Fibroblast of lung (primary cell): ENCODE results near the gene MYADML2. TPM values are rescaled to one million over a fixed set of nuclear protein-coding genes. Genes with fewer than 3 reads are reported as not detected.

Experiments used
- DNase-seq, 2 donors: peaks; one replicate each; pipeline versions ENCODE4 v3.0.0 to v3.0.0-alpha.2; 2010; ENCODE audit warnings: low read depth in 2 of 2
- H2AFZ ChIP-seq: 2 replicates; pipeline ENCODE4 v1.5.1; 2012; ENCODE audit warnings: low read length, control low read depth, inconsistent platforms
- H3K27ac ChIP-seq: 2 replicates; pipeline ENCODE4 v1.5.1; 2011; ENCODE audit warnings: low read length, control low read depth; ENCODE audit not compliant: insufficient read depth
- H3K27me3 ChIP-seq: 2 replicates; pipeline ENCODE4 v1.5.1; 2011; ENCODE audit warnings: mild to moderate bottlenecking, low read length; ENCODE audit not compliant: control insufficient read depth, insufficient read depth
- H3K36me3 ChIP-seq: 2 replicates; pipeline ENCODE4 v1.5.1; 2011; ENCODE audit warnings: low read length; ENCODE audit not compliant: control insufficient read depth, insufficient read depth
- H3K4me1 ChIP-seq: 2 replicates; pipeline ENCODE4 v1.5.1; 2011; ENCODE audit warnings: low read length; ENCODE audit not compliant: control insufficient read depth, insufficient read depth; ENCODE audit errors: extremely low read depth
- H3K4me2 ChIP-seq: 2 replicates; pipeline ENCODE4 v1.5.1; 2011; ENCODE audit warnings: low read length, control low read depth; ENCODE audit not compliant: insufficient read depth; ENCODE audit errors: extremely low read depth
- H3K4me3 ChIP-seq, 4 experiments: fragments of 200-600 bp in 1 of 4; sonication (generic) in 1 of 4; replicated peaks in 1 of 4; 2 replicates each; pipeline ENCODE4 v1.5.1; 2011 to 2016; ENCODE audit warnings: low read length in 4 of 4, low read depth in 3 of 4, mild to moderate bottlenecking in 3 of 4, control low read depth in 2 of 4, inconsistent platforms in 1 of 4, mixed read lengths in 1 of 4; ENCODE audit not compliant: insufficient read depth in 1 of 4; ENCODE audit errors: control extremely low read depth in 1 of 4
- H3K79me2 ChIP-seq: 2 replicates; pipeline ENCODE4 v1.5.1; 2012; ENCODE audit warnings: mild to moderate bottlenecking, low read length, inconsistent platforms; ENCODE audit not compliant: control insufficient read depth, insufficient read depth
- H3K9ac ChIP-seq: 2 replicates; pipeline ENCODE4 v1.5.1; 2011; ENCODE audit warnings: mild to moderate bottlenecking, low read length, control low read depth; ENCODE audit not compliant: insufficient read depth
- H3K9me3 ChIP-seq: 2 replicates; pipeline ENCODE4 v1.5.1; 2012; ENCODE audit warnings: low read depth, low read length; ENCODE audit not compliant: control insufficient read depth, insufficient read depth
- H4K20me1 ChIP-seq: 2 replicates; pipeline ENCODE4 v1.5.1; 2011; ENCODE audit warnings: low read length; ENCODE audit not compliant: control insufficient read depth, insufficient read depth; ENCODE audit errors: extremely low read depth
- EZH2 ChIP-seq: IDR thresholded peaks from 2 replicates; pipeline ENCODE4 v1.5.1; 2012; ENCODE audit warnings: low read length, control low read depth, mild to moderate bottlenecking; ENCODE audit errors: missing control alignments
- polyA plus RNA-seq, 2 donors: library from polyadenylated mRNA; depleted of rRNA in 1 of 2; stranded (reverse) in 1 of 2; unstranded in 1 of 2; fragments of >200 nt; gene quantifications; 2 replicates each; pipeline ENCODE4 v1.2.1, GENCODE V29; 2011 to 2012; ENCODE audit warnings: missing spikeins in 1 of 2
- total RNA-seq: library from RNA; depleted of rRNA; stranded (reverse); fragments of >200 nt; gene quantifications from 2 replicates; pipeline ENCODE4 v1.2.1, GENCODE V29; 2014
- TF ChIP-seq, protein P1 (sequence below), 2 donors: IDR thresholded peaks in 1 of 2; conservative IDR thresholded peaks in 1 of 2; 1 replicate in 1 of 2; 2 replicates in 1 of 2; pipeline ENCODE4 v1.5.1; 2011 to 2012; ENCODE audit warnings: low read length in 2 of 2, control low read depth in 1 of 2, inconsistent platforms in 1 of 2, low read depth in 1 of 2, mild to moderate bottlenecking in 1 of 2

Gene MYADML2
- total and polyA plus RNA-seq, 2 donors (not counting 1 experiment from before 2014, with no cell fraction given): not detected

DNA sequence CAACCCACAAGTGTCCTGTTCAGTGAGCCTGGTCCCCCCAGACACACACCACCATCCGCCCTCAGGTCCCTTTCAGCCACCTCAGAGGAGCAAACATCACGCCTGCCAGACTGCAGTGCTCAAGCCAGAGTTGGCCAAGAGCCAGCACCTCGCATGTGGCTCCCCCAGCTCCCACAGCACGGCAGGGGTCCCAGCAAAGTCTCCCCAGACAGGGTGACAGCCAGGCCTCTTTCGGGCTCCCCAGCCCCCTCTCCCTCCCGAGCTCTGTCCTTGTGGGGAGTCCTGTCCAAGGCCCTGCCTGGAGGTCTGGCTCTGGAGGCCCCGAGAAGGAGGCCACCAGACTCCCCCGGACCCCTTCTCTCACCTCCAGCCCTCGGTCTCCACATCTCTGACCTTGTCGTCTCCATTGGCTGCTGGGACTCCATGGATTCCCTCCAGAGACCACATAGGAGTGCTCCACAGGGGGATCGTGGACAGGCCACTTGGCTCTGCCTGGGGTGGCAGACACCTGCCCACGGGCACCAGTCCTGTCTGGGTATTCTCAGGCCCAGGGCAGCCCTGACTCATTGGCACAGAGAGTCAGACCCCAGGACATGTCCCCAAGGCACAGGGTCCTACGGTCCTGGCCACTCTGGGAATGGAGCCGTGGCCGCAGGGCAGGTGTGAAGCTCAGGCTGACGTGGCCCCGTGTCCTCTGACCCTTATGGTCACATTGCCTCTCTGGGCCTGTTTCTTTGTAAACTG is 1.8 kb upstream of the MYADML2 start:
- Histone ChIP-seq H3K4me1 (no peaks in the 10 kb centered on the region), H3K9ac (no peak overlapping the region), H3K9me3 (no peaks in the 10 kb centered on the region), H4K20me1 (no peaks in the 10 kb centered on the region), H3K27me3 (peaks cover 2% of the 10 kb centered on the region), H3K79me2 (no peaks in the 10 kb centered on the region), H3K4me3 (no peak overlapping the region), H3K36me3 (no peaks in the 10 kb centered on the region), H3K4me2 (no peak overlapping the region), H3K27ac (no peak overlapping the region), H2AFZ (no peak overlapping the region)
- no peak for DNase-seq
- TF ChIP-seq EZH2: no peak
- TF ChIP-seq, protein P1, sequence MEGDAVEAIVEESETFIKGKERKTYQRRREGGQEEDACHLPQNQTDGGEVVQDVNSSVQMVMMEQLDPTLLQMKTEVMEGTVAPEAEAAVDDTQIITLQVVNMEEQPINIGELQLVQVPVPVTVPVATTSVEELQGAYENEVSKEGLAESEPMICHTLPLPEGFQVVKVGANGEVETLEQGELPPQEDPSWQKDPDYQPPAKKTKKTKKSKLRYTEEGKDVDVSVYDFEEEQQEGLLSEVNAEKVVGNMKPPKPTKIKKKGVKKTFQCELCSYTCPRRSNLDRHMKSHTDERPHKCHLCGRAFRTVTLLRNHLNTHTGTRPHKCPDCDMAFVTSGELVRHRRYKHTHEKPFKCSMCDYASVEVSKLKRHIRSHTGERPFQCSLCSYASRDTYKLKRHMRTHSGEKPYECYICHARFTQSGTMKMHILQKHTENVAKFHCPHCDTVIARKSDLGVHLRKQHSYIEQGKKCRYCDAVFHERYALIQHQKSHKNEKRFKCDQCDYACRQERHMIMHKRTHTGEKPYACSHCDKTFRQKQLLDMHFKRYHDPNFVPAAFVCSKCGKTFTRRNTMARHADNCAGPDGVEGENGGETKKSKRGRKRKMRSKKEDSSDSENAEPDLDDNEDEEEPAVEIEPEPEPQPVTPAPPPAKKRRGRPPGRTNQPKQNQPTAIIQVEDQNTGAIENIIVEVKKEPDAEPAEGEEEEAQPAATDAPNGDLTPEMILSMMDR (conservative IDR thresholded peaks at IDR 0.05 in 1 of 2, IDR thresholded peaks at IDR 0.05 in 1 of 2; ENCODE audit: low read depth in 1 of 2, low read length in 2 of 2): no peak

DNA sequence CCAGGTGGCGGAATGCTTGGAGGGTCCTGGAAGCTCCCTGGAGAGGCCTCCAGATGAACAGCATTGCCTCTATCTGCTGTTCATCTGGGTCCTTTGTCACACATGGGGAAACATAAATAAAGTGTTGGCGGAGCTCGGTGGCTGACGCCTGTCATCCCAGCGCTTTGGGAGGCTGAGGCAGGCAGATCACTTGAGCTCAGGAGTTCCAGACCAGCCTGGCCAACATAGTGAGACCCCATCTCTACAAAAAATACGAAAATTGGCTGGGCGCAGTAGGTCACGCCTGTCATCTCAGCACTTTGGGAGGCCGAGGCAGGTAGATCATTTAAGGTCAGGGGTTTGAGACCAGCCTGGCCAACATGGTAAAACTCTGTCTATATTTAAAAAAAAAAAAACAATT is 2.2 kb downstream of the MYADML2 start:
- no peaks in the 10 kb centered on the region for H3K36me3 ChIP-seq
- no peaks in the 10 kb centered on the region for H3K9me3 ChIP-seq
- DNase-seq: no peak
- H2AFZ ChIP-seq: no peak overlapping the region
- H3K4me3 ChIP-seq: no peak overlapping the region
- no peaks in the 10 kb centered on the region for H3K79me2 ChIP-seq
- no peaks in the 10 kb centered on the region for H3K4me1 ChIP-seq
- H3K27ac ChIP-seq: no peak overlapping the region
- H3K27me3 ChIP-seq: peaks cover 10% of the 10 kb centered on the region
- TF ChIP-seq EZH2: no peak
- TF ChIP-seq, protein P1 (conservative IDR thresholded peaks at IDR 0.05 in 1 of 2, IDR thresholded peaks at IDR 0.05 in 1 of 2; ENCODE audit: low read depth in 1 of 2, low read length in 2 of 2): no peak
- H3K4me2 ChIP-seq: no peak overlapping the region
- H4K20me1 ChIP-seq: no peaks in the 10 kb centered on the region
- no peak overlapping the region for H3K9ac ChIP-seq

GRCh38 chr17:81942167-81942553 is 4.9 kb downstream of the MYADML2 start:
- H3K4me3 ChIP-seq: no peak overlapping the region
- TF ChIP-seq EZH2: no peak
- TF ChIP-seq, protein P1 (conservative IDR thresholded peaks at IDR 0.05 in 1 of 2, IDR thresholded peaks at IDR 0.05 in 1 of 2; ENCODE audit: low read depth in 1 of 2, low read length in 2 of 2): no peak

More at GRCh38 chr17:81942167-81942553, 4.9 kb downstream of the MYADML2 start:
- DNase-seq: no peak
- Histone ChIP-seq H3K79me2 (no peaks in the 10 kb centered on the region), H3K27ac (no peak overlapping the region), H4K20me1 (no peaks in the 10 kb centered on the region), H3K36me3 (no peaks in the 10 kb centered on the region), H3K4me2 (no peak overlapping the region), H2AFZ (no peak overlapping the region), H3K9ac (no peak overlapping the region), H3K4me1 (no peaks in the 10 kb centered on the region), H3K27me3 (peaks cover 10% of the 10 kb centered on the region), H3K9me3 (no peaks in the 10 kb centered on the region)
